ENCODE results near the gene FMNL3. TPM values are rescaled to one million over a fixed set of nuclear protein-coding genes. Genes with fewer than 3 reads are reported as not detected.
"Not testable (repeated sequence)": the region's sequence is repeated elsewhere in the genome, so short reads cannot be mapped to it uniquely, and the experiment has no call there.

FMNL3 gene
- total RNA-seq, 1 donor from 2014 or later, result 11.0 TPM

DNA sequence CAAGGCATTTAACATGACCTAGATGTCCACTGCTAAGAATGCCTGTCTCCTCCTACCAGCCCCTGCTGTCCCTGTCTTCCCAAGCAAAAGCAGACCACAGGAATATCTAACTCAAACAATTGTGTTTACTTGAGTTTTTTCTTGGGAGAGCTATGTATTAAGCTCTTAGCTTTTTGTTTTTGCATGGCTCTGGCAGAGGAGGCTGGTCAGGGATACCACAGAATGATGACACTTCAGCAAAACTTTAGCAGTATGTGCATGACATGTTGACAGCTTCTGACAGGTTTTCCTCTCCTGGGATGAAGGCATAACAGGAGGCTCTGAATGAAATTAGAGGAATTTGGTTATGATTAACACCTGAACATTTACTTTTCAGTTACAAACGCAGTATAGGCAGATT, 41.1 kb upstream of the FMNL3 start:
- Histone ChIP-seq H3K27ac (no peak overlapping the region), H3K27me3 (no peaks in the 10 kb centered on the region), H3K4me3 (no peak overlapping the region), H3K4me1 (peaks cover 88% of the 10 kb centered on the region), H3K9me3 (no peaks in the 10 kb centered on the region), H3K36me3 (peaks cover 0 to 19% of the 10 kb centered on the region in 2 donors)
- TF ChIP-seq POLR2AphosphoS5 (IDR thresholded peaks at IDR 0.05; ENCODE audit: insufficient read depth in 1 of 2, low read depth in 1 of 2), result no peak
- TF ChIP-seq, protein P1, sequence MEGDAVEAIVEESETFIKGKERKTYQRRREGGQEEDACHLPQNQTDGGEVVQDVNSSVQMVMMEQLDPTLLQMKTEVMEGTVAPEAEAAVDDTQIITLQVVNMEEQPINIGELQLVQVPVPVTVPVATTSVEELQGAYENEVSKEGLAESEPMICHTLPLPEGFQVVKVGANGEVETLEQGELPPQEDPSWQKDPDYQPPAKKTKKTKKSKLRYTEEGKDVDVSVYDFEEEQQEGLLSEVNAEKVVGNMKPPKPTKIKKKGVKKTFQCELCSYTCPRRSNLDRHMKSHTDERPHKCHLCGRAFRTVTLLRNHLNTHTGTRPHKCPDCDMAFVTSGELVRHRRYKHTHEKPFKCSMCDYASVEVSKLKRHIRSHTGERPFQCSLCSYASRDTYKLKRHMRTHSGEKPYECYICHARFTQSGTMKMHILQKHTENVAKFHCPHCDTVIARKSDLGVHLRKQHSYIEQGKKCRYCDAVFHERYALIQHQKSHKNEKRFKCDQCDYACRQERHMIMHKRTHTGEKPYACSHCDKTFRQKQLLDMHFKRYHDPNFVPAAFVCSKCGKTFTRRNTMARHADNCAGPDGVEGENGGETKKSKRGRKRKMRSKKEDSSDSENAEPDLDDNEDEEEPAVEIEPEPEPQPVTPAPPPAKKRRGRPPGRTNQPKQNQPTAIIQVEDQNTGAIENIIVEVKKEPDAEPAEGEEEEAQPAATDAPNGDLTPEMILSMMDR (IDR thresholded peaks at IDR 0.05), result no peak
- TF ChIP-seq POLR2A (IDR thresholded peaks at IDR 0.05), result no peak
- intact Hi-C loops (cut with DNase I), result no loop called here
- DNase-seq (ENCODE audit: extremely low spot score in 2 of 2), result no peak

DNA sequence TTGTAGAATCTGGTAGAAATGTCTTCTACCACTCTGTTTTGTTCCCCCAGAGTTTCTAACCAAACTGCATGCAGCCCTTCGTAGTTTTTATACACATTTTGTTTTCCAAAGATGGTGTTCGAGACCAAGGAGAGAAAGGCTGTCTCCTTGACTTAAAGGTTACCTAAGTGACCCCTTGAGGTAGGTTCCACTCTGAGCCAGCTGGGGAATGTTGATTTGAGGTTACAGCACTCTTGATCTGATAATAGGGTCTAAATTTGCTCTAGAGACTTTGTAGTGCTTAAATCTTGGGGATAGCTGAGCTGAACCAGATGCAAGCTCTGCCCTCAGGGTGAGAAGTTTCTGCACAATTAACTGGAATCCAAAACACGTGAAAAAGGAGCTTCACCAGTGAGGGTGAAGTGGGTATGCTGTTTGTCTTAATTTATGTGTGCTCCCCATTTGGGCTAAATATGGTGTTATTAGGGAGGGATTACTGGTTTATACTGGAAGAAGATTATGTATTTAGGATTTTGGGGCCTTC, 37.2 kb upstream of the FMNL3 start:
- intact Hi-C loops (cut with DNase I), result no loop called here
- Histone ChIP-seq H3K27me3 (no peaks in the 10 kb centered on the region), H3K9me3 (no peaks in the 10 kb centered on the region), H3K4me1 (peaks cover 70% of the 10 kb centered on the region), H3K27ac (no peak overlapping the region), H3K36me3 (peaks cover 0 to 8% of the 10 kb centered on the region in 2 donors), H3K4me3 (no peak overlapping the region)
- no peak for DNase-seq (ENCODE audit: extremely low spot score in 2 of 2)
- TF ChIP-seq, protein P1 (IDR thresholded peaks at IDR 0.05), result no peak
- TF ChIP-seq POLR2A (IDR thresholded peaks at IDR 0.05), result no peak
- TF ChIP-seq POLR2AphosphoS5 (IDR thresholded peaks at IDR 0.05; ENCODE audit: insufficient read depth in 1 of 2, low read depth in 1 of 2), result no peak

DNA sequence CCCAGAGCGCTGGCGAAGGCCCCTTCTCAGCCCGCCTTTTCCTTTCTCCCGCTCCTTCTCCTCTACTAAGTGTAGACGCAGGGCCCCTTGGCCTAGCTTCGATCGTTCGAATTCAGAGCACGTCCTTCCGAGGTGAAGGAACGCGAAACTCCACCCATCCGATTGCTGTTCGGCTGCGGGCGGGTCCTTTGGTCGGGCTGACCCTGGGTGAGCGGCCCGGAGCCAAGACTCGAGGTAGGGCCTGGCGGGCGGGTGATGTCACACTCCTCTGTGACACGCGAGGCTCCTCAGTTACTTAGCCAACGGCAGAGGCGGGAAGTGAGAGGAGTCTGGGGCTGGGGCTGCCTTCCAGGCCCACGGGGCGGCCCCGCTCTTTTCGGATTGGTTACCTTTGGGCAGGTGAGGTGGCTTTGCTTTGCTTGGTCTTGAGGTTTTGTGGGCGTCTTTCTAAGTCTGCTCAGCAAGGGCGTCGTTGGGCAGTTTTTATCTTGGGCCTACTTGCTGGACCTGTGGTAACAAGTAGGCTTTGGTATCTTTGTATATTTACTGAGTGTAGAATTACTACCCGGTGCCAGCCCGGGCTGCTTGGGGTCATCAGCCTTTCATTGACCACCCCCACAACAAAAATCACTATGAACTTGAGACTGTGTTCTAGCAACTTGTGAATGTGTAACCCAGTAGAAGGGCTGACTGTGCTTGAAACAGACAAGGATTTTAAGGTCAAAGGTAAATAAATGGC, 34.8 kb upstream of the FMNL3 start:
- Histone ChIP-seq H3K27me3 (no peaks in the 10 kb centered on the region), H3K4me1 (peaks cover 49% of the 10 kb centered on the region), H3K27ac (peak overlapping the region; percentile 94), H3K4me3 (peak overlapping the region; percentile 62 to 63), H3K9me3 (no peaks in the 10 kb centered on the region), H3K36me3 (peaks cover 0 to 1% of the 10 kb centered on the region in 2 donors)
- intact Hi-C loops (cut with DNase I), result no loop called here
- peak in 1 of 2 donors; percentile 90 for DNase-seq (ENCODE audit: extremely low spot score in 2 of 2)
- TF ChIP-seq, protein P1 (IDR thresholded peaks at IDR 0.05), result no peak
- TF ChIP-seq POLR2A (IDR thresholded peaks at IDR 0.05), result no peak

DNA sequence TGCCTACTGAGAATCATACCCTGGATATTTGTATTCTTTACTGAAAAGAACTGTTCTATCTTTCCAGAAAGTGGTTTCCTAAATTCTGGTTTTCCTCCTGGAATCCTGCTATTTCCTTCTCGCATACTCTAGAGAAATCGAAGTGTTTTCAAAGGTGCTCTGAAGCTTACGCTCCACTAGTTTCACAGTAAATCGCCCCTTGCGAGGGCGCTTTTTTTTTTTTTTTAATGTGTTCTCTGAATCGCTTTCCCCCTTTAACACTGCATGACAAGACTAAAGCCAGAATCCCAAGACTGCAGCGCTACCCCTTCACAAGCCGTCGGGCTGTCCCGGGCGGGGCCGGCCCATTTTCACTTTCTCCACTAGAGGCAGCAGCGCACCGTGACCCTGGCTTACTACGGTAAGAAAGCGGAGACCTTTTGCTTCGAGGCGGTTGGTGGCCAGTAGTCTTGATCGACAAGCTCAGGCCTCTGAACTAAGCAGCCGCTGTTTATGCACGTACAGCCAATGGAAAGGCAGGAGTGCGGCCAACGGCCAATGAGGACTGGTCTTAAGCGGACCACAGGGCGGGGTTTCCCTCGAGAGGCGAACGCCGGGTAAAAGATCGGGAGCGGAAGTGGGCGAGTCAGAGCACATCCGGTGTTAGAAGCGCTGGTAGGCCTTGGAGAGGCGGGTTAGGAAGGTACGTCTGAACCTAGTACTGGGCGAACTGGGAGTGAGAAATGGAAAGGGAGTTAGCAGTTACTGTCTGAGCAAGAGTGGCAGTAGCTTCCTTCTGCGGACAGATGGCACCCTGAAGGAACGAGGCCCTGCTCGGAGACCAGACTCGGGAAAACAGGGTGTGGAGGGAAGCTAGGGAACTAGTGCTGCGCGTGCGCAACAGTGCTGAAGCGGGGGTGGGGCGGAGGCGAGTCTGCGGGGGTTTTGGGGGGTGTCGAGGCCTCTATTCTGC, 34.0 kb upstream of the FMNL3 start, which contains the start of gene TMBIM6:
Gene TMBIM6 (plus strand): TSS at position 628 of the 952 bp plus-strand sequence. CDS start 10,937 bp downstream, outside the sequence.
- Histone ChIP-seq H3K36me3 (no peaks in the 10 kb centered on the region), H3K4me1 (peaks cover 40% of the 10 kb centered on the region), H3K4me3 (peak within 1 kb of the TSS; percentile 62 to 63), H3K9me3 (no peaks in the 10 kb centered on the region), H3K27me3 (no peaks in the 10 kb centered on the region), H3K27ac (peak within 1 kb of the TSS; percentile 94)
- intact Hi-C loops (cut with DNase I), result no loop called here
- DNase-seq (ENCODE audit: extremely low spot score in 2 of 2), result peak; percentile 100
- peak in 1 of 2 donors; percentile 94 for TF ChIP-seq POLR2A (IDR thresholded peaks at IDR 0.05)
- TF ChIP-seq POLR2AphosphoS5 (IDR thresholded peaks at IDR 0.05; ENCODE audit: insufficient read depth in 1 of 2, low read depth in 1 of 2), result peak; percentile 96 to 99
- TF ChIP-seq, protein P1 (IDR thresholded peaks at IDR 0.05), result peak; percentile 71 to 86 (median 84)

DNA sequence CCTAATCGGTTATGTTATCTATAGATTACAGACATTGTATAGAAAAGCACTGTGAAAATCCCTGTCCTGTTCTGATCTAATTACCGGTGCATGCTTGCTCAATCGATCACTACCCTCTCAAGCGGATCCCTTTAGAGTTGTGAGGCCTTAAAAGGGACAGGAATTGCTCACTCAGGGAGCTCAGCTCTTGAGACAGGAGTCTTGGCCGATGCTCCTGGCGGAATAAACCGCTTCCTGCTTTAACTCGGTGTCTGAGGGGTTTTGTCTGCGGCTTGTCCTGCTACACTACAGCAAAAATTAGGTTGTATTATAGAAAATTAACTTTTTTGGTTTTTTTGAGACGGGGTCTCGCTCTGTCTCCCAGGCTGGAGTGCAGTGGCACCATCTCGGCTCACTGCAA, 33.1 kb upstream of the FMNL3 start:
- H3K27me3 ChIP-seq, H3K27ac ChIP-seq: not testable (repeated sequence)

DNA sequence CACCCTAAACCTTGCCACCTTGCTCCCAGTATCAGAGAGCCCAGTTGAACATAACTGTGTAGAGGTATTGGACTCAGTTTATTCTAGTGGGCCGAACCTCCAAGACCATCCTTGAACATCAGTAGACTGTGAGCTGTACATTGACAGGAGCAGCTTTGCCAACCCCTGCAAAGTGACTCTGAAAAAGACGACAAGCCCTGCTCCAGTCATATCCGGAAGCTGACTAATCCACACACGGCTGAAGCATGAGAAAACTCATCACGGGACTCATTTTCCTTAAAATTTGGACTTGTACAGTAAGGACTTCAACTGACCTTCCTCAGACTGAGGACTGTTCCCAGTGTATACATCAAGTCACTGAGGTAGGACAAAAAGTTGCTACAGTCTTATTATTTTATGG, 31.5 kb upstream of the FMNL3 start:
- H3K4me3 ChIP-seq; H3K9me3 ChIP-seq; intact Hi-C loops (cut with DNase I); H3K36me3 ChIP-seq; DNase-seq (ENCODE audit: extremely low spot score in 2 of 2); H3K27ac ChIP-seq; H3K27me3 ChIP-seq: not testable (repeated sequence)
- peaks cover 15% of the 10 kb centered on the region for H3K4me1 ChIP-seq

More for the DNA sequence above, 33.1 kb upstream of the FMNL3 start:
- H3K4me3 ChIP-seq; H3K36me3 ChIP-seq; intact Hi-C loops (cut with DNase I); H3K9me3 ChIP-seq; DNase-seq (ENCODE audit: extremely low spot score in 2 of 2): not testable (repeated sequence)
- H3K4me1 ChIP-seq, result peaks cover 31% of the 10 kb centered on the region

DNA sequence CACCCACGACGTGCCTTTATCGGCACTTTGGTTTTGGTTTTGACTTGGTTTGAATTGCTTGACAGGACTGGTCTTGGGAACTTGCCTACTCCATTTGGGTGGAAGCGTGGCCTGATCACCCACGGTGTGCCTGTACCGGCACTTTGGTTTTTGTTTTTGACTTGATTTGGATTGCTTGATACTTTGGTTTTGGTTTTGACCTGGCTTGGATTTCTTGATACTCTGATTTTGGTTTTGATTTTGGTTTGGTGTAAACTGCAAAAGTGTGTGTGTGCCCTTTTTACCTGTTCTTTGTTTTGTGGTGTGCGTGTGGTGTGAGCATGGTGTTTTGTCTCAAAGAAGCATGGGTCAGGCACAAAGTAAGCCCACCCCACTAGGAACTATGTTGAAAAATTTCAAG, 27.7 kb upstream of the FMNL3 start:
- H3K27me3 ChIP-seq; H3K4me1 ChIP-seq; H3K9me3 ChIP-seq; H3K36me3 ChIP-seq; intact Hi-C loops (cut with DNase I); DNase-seq (ENCODE audit: extremely low spot score in 2 of 2); H3K4me3 ChIP-seq; H3K27ac ChIP-seq: not testable (repeated sequence)

All from vagina (tissue), 2 donors.